ENCODE results near the gene SIAH2. TPM values are rescaled to one million over a fixed set of nuclear protein-coding genes. Genes with fewer than 3 reads are reported as not detected.

Gene SIAH2
- total and polyA plus RNA-seq, 9 of the 15 experiments (the other 6 are each of a cell fraction or from before 2014, with no cell fraction given): 4.8 to 39.0 (median 29.9) TPM

DNA sequence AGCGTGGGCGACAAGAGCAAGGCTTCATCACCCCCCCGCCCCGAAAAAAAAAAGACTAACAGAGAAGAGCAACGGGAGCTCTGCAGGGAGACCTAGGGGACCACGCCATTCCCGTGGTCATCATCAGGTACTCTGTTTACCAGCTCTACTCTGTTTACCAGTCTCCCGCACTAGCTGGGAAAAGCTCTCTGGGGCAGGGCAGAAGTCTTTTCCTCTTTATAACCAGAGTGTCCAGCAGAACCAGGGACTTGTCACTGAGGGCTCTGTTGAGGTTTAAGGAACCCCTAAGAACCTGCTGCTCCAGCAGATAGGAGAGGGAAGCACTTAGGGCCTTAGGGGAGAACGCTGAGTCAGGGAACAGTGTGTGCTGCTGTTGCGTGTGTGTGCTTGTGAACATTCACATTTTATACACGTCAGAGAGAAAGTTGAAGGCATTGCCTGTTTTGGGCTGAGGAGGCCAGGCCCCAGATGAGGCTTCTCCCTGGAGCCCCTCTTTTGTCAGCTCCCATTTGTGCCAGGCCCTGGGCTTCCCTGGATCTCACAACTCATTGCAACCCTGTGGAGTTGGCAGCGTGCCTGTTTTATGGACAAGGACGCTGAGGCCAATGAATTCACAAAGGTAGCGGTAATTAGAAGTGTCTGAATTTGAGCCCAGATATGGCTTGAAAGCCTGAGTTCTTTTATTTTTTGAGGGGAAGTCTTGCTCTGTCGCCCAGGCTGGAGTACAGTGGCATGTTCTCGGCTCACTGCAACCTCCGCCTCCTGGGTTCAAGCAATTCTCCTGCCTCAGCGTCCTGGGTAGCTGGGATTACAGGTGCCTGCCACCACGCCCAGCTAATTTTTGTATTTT is 35.1 kb downstream of the SIAH2 start (continued):
- TF ChIP-seq NBN (IDR thresholded peaks at IDR 0.05; ENCODE audit: low read depth): peak; percentile 65; the same call in 1 of the 2 replicates
- TF ChIP-seq ARNT (IDR thresholded peaks at IDR 0.05): 0 out of 4 replicates have a peak, but pooled peaks of 1 of the 2 experiments have one; percentile 32
- TF ChIP-seq TAF1 (IDR thresholded peaks at IDR 0.05; ENCODE audit: control insufficient read depth, extremely low read depth, insufficient read depth, low read length, severe bottlenecking): no peak
- TF ChIP-seq L3MBTL2 (IDR thresholded peaks at IDR 0.05): peak; percentile 80
- TF ChIP-seq, protein P1, sequence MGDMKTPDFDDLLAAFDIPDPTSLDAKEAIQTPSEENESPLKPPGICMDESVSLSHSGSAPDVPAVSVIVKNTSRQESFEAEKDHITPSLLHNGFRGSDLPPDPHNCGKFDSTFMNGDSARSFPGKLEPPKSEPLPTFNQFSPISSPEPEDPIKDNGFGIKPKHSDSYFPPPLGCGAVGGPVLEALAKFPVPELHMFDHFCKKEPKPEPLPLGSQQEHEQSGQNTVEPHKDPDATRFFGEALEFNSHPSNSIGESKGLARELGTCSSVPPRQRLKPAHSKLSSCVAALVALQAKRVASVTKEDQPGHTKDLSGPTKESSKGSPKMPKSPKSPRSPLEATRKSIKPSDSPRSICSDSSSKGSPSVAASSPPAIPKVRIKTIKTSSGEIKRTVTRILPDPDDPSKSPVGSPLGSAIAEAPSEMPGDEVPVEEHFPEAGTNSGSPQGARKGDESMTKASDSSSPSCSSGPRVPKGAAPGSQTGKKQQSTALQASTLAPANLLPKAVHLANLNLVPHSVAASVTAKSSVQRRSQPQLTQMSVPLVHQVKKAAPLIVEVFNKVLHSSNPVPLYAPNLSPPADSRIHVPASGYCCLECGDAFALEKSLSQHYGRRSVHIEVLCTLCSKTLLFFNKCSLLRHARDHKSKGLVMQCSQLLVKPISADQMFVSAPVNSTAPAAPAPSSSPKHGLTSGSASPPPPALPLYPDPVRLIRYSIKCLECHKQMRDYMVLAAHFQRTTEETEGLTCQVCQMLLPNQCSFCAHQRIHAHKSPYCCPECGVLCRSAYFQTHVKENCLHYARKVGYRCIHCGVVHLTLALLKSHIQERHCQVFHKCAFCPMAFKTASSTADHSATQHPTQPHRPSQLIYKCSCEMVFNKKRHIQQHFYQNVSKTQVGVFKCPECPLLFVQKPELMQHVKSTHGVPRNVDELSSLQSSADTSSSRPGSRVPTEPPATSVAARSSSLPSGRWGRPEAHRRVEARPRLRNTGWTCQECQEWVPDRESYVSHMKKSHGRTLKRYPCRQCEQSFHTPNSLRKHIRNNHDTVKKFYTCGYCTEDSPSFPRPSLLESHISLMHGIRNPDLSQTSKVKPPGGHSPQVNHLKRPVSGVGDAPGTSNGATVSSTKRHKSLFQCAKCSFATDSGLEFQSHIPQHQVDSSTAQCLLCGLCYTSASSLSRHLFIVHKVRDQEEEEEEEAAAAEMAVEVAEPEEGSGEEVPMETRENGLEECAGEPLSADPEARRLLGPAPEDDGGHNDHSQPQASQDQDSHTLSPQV (IDR thresholded peaks at IDR 0.05): peak; percentile 93
- TF ChIP-seq FOXM1 (IDR thresholded peaks at IDR 0.05; ENCODE audit: low read depth): 0 out of 2 replicates have a peak, but pooled peaks have one; percentile 23
- TF ChIP-seq FOXM1 (CRISPR knock-in tag; IDR thresholded peaks at IDR 0.05; ENCODE audit: low read depth): no peak
- 0 out of 2 replicates have a peak, but pooled peaks have one; percentile 29 for TF ChIP-seq SMARCA5 (IDR thresholded peaks at IDR 0.05)
- TF ChIP-seq FOXK2 (conservative IDR thresholded peaks at IDR 0.05 in 1 of 2, IDR thresholded peaks at IDR 0.05 in 1 of 2; ENCODE audit: low read depth in 2 of 2): peak in 1 of 2 experiments; percentile 60; a peak in 2 of 4 replicates
- TF ChIP-seq SPI1 (IDR thresholded peaks at IDR 0.05; ENCODE audit: borderline replicate concordance, low read depth, low read length): peak; percentile 72
